ENCODE measurements around the gene RAD54L. TPM values are rescaled to one million over a fixed set of nuclear protein-coding genes. Genes with fewer than 3 reads are reported as not detected.
A peak's percentile ranks its signal among the peaks of the same experiment; 100 is the strongest.

The RAD54L gene
- total RNA-seq (1 to 10 TPM; 2.1 to 2.2 TPM), polyA plus RNA-seq (1 to 10 TPM in 1 of 2 donors, under 1 TPM in 1; 0.72 to 2.0 TPM)
- long read RNA-seq, donor 1, partial matches to known transcripts = 0 of 1 reads
- long read RNA-seq, donor 1, other reads (novel, unspliced or antisense) = 0 of 1 reads
- long read RNA-seq, donor 2, partial matches to known transcripts = 15 of 15 reads
- long read RNA-seq, donor 2, other reads (novel, unspliced or antisense) = 0 of 15 reads
- long read RNA-seq, donor 3, partial matches to known transcripts = 0 of 2 reads
- long read RNA-seq, donor 3, other reads (novel, unspliced or antisense) = 0 of 2 reads
- long read RNA-seq, donor 4 = 0 reads
- long read RNA-seq, donor 5 = 0 reads

DNA sequence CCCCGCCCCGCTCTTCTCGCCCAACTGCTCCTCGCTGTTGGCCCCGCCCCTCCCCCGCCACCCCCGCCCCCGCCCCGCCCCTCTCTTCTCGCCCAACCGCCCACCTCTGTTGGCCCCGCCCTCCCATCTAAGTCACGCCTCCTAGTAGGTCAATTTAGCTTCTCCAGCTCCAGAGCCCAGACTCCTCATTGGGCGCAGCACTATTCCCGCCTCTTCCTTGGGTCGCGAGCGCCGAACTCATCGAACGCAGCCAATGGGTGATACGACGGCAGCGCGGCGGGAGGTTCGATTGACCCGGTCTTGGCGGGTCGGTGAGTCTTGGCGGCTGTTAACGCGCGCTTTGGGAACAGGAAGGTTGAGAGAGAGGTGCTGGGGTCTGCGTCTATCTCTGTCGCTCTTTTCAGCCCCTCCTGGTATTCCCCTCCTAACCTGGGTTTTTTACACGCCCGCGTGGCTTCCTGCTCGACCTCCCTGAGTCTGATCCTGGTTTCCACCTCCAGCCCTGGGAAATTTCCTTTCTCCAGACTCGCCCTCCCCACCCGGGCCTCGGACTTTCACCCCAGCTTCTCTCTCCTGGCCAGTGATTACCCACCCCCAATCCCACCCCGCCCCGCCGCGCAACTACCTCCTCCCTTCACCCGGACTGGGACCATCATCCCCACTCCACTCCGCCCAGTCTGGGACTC is at the start of gene RAD54L:
TSS of gene RAD54L (plus strand) at position 328 of the 686 bp plus-strand sequence. CDS start 643 bp downstream, outside the sequence.
- DNase-seq (peak; percentile 98 to 99 (median 99)), ATAC-seq (ENCODE audit: insufficient read depth, low FRiP score) (peak; percentile 98)
- WGBS, 2 donors = 1 to 2% methylated on average over 38 to 48 of the region's 49 CpGs
- Histone ChIP-seq H3K4me1 (ENCODE audit: control insufficient read depth in 5 of 5, insufficient read depth in 5 of 5, low read length in 5 of 5) (peaks cover 0 to 17% (median 4%) of the 10 kb centered on the region in 5 donors), H3K27ac (ENCODE audit: low read depth in 1 of 2, low read length in 1 of 2) (peak within 1 kb of the TSS; percentile 35 to 84), H3K36me3 (ENCODE audit: control insufficient read depth in 4 of 4, insufficient read depth in 4 of 4, low read length in 4 of 4) (peaks cover 0 to 3% (median 0%) of the 10 kb centered on the region in 4 donors), H3K9me3 (ENCODE audit: control insufficient read depth in 4 of 4, insufficient read depth in 3 of 4, low read length in 3 of 4) (no peaks in the 10 kb centered on the region), H3K9ac (ENCODE audit: insufficient read depth in 1 of 2, low read length in 2 of 2) (peak within 1 kb of the TSS; percentile 77 to 91), H3K4me3 (peak within 1 kb of the TSS; percentile 54), H3K27me3 (ENCODE audit: control insufficient read depth in 3 of 3, insufficient read depth in 3 of 3, low read length in 2 of 3) (no peaks in the 10 kb centered on the region)
- TF ChIP-seq, protein P1, sequence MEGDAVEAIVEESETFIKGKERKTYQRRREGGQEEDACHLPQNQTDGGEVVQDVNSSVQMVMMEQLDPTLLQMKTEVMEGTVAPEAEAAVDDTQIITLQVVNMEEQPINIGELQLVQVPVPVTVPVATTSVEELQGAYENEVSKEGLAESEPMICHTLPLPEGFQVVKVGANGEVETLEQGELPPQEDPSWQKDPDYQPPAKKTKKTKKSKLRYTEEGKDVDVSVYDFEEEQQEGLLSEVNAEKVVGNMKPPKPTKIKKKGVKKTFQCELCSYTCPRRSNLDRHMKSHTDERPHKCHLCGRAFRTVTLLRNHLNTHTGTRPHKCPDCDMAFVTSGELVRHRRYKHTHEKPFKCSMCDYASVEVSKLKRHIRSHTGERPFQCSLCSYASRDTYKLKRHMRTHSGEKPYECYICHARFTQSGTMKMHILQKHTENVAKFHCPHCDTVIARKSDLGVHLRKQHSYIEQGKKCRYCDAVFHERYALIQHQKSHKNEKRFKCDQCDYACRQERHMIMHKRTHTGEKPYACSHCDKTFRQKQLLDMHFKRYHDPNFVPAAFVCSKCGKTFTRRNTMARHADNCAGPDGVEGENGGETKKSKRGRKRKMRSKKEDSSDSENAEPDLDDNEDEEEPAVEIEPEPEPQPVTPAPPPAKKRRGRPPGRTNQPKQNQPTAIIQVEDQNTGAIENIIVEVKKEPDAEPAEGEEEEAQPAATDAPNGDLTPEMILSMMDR (IDR thresholded peaks at IDR 0.05; ENCODE audit: control extremely low read depth, extremely low read depth) = no peak

DNA sequence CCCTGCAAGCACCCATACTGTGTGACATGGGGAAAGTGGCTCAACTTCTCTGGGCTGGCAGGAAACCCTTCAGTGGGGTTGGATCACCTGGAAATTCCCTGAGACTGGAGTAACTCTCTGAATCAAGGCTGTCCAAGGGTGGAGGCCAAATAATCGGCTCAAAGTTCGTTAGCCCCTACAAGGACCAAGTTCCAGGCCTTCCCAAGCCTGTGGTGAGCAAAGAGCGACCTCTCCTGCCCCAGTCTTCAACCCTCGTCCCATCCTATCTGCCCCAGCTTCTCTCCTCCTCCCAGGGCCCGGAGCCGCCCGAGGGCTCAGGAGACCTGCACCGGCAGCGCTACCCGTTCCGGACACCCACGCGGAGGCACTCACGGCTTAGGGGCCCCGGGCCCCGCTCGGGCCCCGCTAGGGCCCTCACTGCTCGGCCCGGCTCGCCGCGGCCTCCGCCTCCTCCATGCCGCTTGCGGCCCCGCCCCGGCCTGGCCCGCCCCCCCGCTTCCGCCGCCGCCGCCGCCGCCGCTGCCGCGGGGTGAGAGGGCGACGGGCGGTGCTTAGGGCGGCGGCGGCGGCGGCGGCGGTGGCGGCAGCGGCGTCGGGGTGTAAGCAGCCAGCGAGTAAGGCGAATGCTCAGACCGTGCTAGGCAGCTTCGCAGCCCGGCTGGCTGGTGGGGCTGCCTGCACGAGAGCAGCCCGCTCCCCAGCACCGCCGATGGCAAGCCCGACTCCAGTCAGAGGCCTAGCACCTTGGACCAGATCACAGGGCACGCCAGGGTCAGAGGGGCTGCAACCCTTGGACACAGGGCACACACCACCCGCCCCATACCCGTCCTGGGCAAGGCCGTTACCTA is 49.4 kb upstream of the RAD54L start, which contains the start of gene POMGNT1:
TSS of gene POMGNT1 (minus strand) at position 471 of the 848 bp plus-strand sequence. CDS start 613 bp downstream, outside the sequence.
- Histone ChIP-seq H3K4me3 (peak within 1 kb of the TSS; percentile 86), H3K9me3 (ENCODE audit: control insufficient read depth in 4 of 4, insufficient read depth in 3 of 4, low read length in 3 of 4) (no peaks in the 10 kb centered on the region), H3K27me3 (ENCODE audit: control insufficient read depth in 3 of 3, insufficient read depth in 3 of 3, low read length in 2 of 3) (no peaks in the 10 kb centered on the region), H3K36me3 (ENCODE audit: control insufficient read depth in 4 of 4, insufficient read depth in 4 of 4, low read length in 4 of 4) (peaks cover 0 to 20% (median 7%) of the 10 kb centered on the region in 4 donors), H3K4me1 (ENCODE audit: control insufficient read depth in 5 of 5, insufficient read depth in 5 of 5, low read length in 5 of 5) (peaks cover 0 to 22% (median 6%) of the 10 kb centered on the region in 5 donors), H3K9ac (ENCODE audit: insufficient read depth in 1 of 2, low read length in 2 of 2) (peak within 1 kb of the TSS; percentile 72 to 80), H3K27ac (ENCODE audit: low read depth in 1 of 2, low read length in 1 of 2) (peak within 1 kb of the TSS; percentile 80 to 86)
- ATAC-seq (ENCODE audit: insufficient read depth, low FRiP score) = peak; percentile 92
- TF ChIP-seq, protein P1 (IDR thresholded peaks at IDR 0.05; ENCODE audit: control extremely low read depth, extremely low read depth) = no peak
- peak; percentile 70 to 79 (median 71) for DNase-seq
- WGBS, 2 donors = 1 to 2% methylated on average over 24 to 67 of the region's 67 CpGs

DNA sequence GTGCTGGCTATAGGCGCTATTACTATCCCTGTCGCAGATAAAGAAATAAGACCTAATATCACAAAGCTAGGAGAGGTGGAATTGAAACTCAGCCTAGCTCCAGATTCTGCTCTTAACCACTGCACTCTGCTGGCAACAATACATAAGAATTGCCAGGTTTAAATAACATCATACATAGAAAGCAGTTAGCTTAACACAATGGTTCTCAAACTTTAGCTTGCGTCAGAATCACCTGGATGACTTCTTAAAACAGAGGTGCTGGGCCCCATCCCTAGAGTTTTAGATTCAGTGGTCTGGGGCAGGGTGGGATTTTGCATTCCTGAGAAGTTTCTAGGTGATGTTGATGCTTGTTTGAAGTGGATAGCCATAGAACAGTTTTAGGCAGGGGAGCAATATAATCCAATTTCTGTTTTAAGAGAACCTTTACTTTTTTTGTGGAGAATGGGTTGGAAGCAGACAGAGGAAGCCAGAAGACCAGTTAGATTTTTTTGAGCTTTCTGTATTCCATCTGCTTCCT is 48.3 kb upstream of the RAD54L start:
- no peak overlapping the region for H3K9ac ChIP-seq (ENCODE audit: insufficient read depth in 1 of 2, low read length in 2 of 2)
- peaks cover 0 to 14% (median 2%) of the 10 kb centered on the region in 4 donors for H3K36me3 ChIP-seq (ENCODE audit: control insufficient read depth in 4 of 4, insufficient read depth in 4 of 4, low read length in 4 of 4)
- H3K9me3 ChIP-seq (ENCODE audit: control insufficient read depth in 4 of 4, insufficient read depth in 3 of 4, low read length in 3 of 4) = no peaks in the 10 kb centered on the region
- peak in 1 of 3 donors; percentile 18 for DNase-seq
- H3K27me3 ChIP-seq (ENCODE audit: control insufficient read depth in 3 of 3, insufficient read depth in 3 of 3, low read length in 2 of 3) = no peaks in the 10 kb centered on the region
- H3K27ac ChIP-seq (ENCODE audit: low read depth in 1 of 2, low read length in 1 of 2) = no peak overlapping the region
- TF ChIP-seq, protein P1 (IDR thresholded peaks at IDR 0.05; ENCODE audit: control extremely low read depth, extremely low read depth) = no peak
- H3K4me1 ChIP-seq (ENCODE audit: control insufficient read depth in 5 of 5, insufficient read depth in 5 of 5, low read length in 5 of 5) = peaks cover 0 to 26% (median 12%) of the 10 kb centered on the region in 5 donors
- H3K4me3 ChIP-seq = no peak overlapping the region
- ATAC-seq (ENCODE audit: insufficient read depth, low FRiP score) = no peak
- WGBS, 2 donors = 88 to 91% methylated on average over 3 of the region's 3 CpGs
